ENCODE data around the gene GTF2IRD1. TPM values are rescaled to one million over a fixed set of nuclear protein-coding genes. Genes with fewer than 3 reads are reported as not detected.

The GTF2IRD1 gene
- total and polyA plus RNA-seq, 2 experiments from 2014 or later, result 34.9 to 39.6 TPM

DNA sequence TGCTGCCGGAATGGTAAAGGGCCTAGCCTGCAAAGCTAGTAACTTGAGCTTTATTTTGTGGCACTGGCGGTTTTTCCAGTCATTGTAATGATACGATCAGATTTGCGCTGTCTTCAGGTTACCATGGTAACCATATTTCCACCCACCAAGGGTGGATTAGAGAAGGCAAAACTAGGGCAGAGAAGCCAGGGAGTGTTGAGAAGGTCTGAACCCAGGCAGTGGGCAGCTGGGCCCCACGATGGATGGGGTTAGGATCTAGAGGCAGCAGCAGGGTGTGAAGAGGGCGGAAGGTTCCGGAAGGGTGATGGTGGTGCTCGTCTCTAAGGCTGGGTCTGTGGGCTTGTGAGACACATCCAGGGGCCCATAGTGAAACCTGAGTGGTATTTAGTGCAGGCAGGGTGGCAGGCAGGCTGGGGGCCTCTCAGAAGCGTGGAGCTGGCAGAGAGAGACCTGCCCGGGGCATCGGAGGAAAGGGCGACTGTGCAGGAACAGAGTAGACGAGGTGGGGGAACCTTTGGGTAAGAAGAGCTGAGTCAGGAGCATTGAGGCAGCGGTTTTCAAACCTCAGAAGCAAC is 115.9 kb downstream of the GTF2IRD1 start:
- DNase-seq (ENCODE audit: low spot score), result no peak
- 89% methylated on average over 14 of the region's 14 CpGs for WGBS (ENCODE audit: low lambda C conversion rate, missing lambda C conversion rate)
- Histone ChIP-seq H3K4me2 (no peak overlapping the region), H3K79me2 (no peaks in the 10 kb centered on the region), H3K27me3 (no peaks in the 10 kb centered on the region), H3K36me3 (replicated peaks; ENCODE audit: insufficient read depth, low read depth) (no peaks in the 10 kb centered on the region), H4K20me1 (ENCODE audit: insufficient read depth, poor library complexity, severe bottlenecking) (no peaks in the 10 kb centered on the region), H2AFZ (no peak overlapping the region), H3K27ac (no peak overlapping the region), H3K4me3 (no peak overlapping the region), H3K4me1 (ENCODE audit: insufficient read depth) (no peaks in the 10 kb centered on the region), H3K9me2 (replicated peaks; ENCODE audit: insufficient read depth) (no peaks in the 10 kb centered on the region), H3K9me3 (ENCODE audit: low read depth) (no peaks in the 10 kb centered on the region)
- TF ChIP-seq EZH2 (IDR thresholded peaks at IDR 0.05; ENCODE audit: borderline replicate concordance) (no peak), EZH2phosphoT487 (IDR thresholded peaks at IDR 0.05; ENCODE audit: low read depth, severe bottlenecking, unreplicated experiment) (no peak)
- TF ChIP-seq, protein P1, sequence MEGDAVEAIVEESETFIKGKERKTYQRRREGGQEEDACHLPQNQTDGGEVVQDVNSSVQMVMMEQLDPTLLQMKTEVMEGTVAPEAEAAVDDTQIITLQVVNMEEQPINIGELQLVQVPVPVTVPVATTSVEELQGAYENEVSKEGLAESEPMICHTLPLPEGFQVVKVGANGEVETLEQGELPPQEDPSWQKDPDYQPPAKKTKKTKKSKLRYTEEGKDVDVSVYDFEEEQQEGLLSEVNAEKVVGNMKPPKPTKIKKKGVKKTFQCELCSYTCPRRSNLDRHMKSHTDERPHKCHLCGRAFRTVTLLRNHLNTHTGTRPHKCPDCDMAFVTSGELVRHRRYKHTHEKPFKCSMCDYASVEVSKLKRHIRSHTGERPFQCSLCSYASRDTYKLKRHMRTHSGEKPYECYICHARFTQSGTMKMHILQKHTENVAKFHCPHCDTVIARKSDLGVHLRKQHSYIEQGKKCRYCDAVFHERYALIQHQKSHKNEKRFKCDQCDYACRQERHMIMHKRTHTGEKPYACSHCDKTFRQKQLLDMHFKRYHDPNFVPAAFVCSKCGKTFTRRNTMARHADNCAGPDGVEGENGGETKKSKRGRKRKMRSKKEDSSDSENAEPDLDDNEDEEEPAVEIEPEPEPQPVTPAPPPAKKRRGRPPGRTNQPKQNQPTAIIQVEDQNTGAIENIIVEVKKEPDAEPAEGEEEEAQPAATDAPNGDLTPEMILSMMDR (IDR thresholded peaks at IDR 0.05; ENCODE audit: poor library complexity), result no peak

DNA sequence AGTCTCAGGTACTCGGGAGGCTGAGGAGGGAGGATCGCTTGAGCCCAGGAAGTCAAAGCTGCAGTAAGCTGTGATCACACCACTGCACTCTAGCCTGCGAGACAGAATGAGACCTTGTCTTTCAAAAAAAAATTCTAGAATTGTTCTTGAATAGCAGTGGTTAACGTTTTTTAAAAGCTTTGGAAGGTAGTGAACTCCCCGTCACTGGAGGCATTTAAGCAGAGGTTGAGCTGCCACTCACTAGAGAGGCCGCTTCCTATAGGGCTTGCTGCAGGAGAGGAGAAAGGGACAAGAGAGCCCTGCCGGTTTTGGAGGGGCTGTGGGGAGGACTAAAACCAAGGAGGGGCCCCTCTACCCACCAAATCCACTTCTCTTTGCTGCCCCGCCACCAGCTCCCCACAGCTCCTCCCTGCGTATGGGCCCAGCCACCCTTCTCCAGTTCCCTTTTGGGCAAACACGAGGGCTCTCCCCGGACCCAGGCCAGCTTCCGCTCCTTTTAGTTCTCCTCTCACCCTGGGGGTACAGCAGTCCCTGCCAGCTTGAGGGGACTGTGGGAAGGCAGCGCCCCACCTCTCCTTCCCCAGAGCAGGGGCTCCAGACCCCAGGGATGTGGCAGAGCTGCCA is 116.9 kb downstream of the GTF2IRD1 start:
- no peak overlapping the region for H2AFZ ChIP-seq
- H3K27me3 ChIP-seq, result no peaks in the 10 kb centered on the region
- no peaks in the 10 kb centered on the region for H4K20me1 ChIP-seq (ENCODE audit: insufficient read depth, poor library complexity, severe bottlenecking)
- H3K36me3 ChIP-seq (replicated peaks; ENCODE audit: insufficient read depth, low read depth), result no peaks in the 10 kb centered on the region
- no peak overlapping the region for H3K4me3 ChIP-seq
- H3K4me2 ChIP-seq, result no peak overlapping the region
- no peaks in the 10 kb centered on the region for H3K79me2 ChIP-seq
- H3K4me1 ChIP-seq (ENCODE audit: insufficient read depth), result no peaks in the 10 kb centered on the region
- no peaks in the 10 kb centered on the region for H3K9me2 ChIP-seq (replicated peaks; ENCODE audit: insufficient read depth)
- TF ChIP-seq EZH2 (IDR thresholded peaks at IDR 0.05; ENCODE audit: borderline replicate concordance) (no peak), EZH2phosphoT487 (IDR thresholded peaks at IDR 0.05; ENCODE audit: low read depth, severe bottlenecking, unreplicated experiment) (no peak)
- TF ChIP-seq, protein P1 (IDR thresholded peaks at IDR 0.05; ENCODE audit: poor library complexity), result no peak
- H3K27ac ChIP-seq, result no peak overlapping the region
- no peaks in the 10 kb centered on the region for H3K9me3 ChIP-seq (ENCODE audit: low read depth)
- DNase-seq (ENCODE audit: low spot score), result no peak
- WGBS (ENCODE audit: low lambda C conversion rate, missing lambda C conversion rate), result 96% methylated on average over 13 of the region's 13 CpGs

GRCh38 chr7:74572301-74572979 is 118.7 kb downstream of the GTF2IRD1 start:
- no peaks in the 10 kb centered on the region for H3K79me2 ChIP-seq
- no peak for DNase-seq (ENCODE audit: low spot score)
- H3K9me2 ChIP-seq (replicated peaks; ENCODE audit: insufficient read depth), result no peaks in the 10 kb centered on the region
- no peaks in the 10 kb centered on the region for H4K20me1 ChIP-seq (ENCODE audit: insufficient read depth, poor library complexity, severe bottlenecking)
- H3K36me3 ChIP-seq (replicated peaks; ENCODE audit: insufficient read depth, low read depth), result no peaks in the 10 kb centered on the region
- no peak overlapping the region for H2AFZ ChIP-seq
- H3K4me1 ChIP-seq (ENCODE audit: insufficient read depth), result no peaks in the 10 kb centered on the region
- no peaks in the 10 kb centered on the region for H3K27me3 ChIP-seq
- H3K4me3 ChIP-seq, result no peak overlapping the region
- no peaks in the 10 kb centered on the region for H3K9me3 ChIP-seq (ENCODE audit: low read depth)
- no peak overlapping the region for H3K27ac ChIP-seq
- TF ChIP-seq EZH2 (IDR thresholded peaks at IDR 0.05; ENCODE audit: borderline replicate concordance) (no peak), EZH2phosphoT487 (IDR thresholded peaks at IDR 0.05; ENCODE audit: low read depth, severe bottlenecking, unreplicated experiment) (no peak)
- TF ChIP-seq, protein P1 (IDR thresholded peaks at IDR 0.05; ENCODE audit: poor library complexity), result no peak
- 72% methylated on average over 9 of the region's 10 CpGs for WGBS (ENCODE audit: low lambda C conversion rate, missing lambda C conversion rate)
- no peak overlapping the region for H3K4me2 ChIP-seq

All from hepatocyte (in vitro differentiated cells).